ENCODE data around the gene PIP5K1B.
"Not testable (repeated sequence)": the region's sequence is repeated elsewhere in the genome, so short reads cannot be mapped to it uniquely, and the experiment has no call there.

Gene PIP5K1B

DNA sequence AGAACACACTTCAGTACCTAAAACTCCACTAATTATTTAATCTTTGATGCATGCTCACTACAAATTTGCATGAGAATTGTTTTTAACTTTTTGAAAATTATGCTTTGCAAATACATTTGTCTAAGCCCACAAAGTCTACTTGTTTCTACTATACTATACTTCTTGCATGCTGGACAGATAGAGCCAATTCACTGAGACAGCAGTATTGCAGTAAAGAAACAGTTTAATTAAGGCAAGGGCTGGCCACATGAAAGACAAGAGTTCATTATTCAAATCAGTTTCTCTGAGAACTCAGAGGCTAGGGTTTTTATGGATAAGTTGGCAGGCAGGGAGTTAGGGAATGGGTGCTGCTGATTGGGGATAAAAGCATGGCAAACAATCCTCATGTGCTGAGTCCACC, 324.5 kb downstream of the PIP5K1B start:
- no peak for DNase-seq (ENCODE audit: low read depth)

DNA sequence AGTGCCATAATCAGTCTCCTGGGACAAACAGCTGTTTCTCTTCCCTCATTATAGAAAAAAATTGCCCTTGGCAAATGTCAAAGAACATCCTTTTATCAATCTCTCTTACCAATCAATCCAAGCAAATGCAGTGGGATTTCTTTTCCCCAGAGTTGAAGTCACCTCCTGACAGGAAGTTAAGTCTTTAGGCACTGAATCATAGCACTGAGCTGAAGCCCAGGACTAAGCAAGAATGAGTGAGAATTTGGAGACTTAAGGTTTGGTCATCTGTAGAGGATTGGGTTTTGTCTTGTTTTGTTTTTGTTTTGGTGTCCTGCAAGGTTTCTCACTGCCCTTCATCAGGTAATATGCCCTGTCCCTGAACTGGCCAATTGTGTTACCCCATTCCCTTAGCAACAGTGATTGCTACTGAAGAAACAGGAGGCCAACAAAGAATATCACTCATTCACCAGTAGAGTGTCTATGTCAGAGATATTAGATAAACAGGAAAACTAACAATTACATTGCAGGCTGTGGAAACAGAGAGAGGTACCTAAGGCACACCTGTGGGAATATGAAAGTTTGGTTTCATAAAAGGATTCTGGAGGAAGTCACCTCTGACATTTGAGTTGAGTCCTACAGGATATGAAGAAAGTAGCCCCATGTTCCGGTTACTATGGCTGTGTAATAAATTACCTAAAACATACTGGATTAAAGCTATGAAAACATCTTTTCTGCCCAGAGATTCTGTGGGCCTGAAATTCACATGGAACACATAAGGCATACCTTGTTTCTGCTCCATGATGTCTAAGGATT, 326.0 kb downstream of the PIP5K1B start:
- no peak for DNase-seq (ENCODE audit: low read depth)

DNA sequence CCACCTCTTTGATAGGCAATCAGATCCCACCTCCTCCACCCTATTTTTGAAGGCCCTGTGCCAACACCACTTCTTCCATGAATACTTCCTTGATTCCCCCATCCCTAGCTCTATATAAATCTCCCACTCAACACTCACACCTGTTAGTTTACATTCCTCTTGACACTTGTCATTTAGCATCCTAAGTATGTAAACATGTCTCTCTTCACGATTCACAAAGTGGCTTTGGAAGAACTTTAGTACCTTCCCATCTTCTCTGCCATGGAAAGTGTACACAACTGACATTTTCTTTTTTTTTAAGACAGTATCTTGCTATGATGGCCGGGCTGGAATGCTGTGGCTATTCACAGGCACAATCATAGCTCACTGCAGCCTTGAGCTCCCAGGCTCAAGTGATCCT, 329.0 kb downstream of the PIP5K1B start:
- DNase-seq (ENCODE audit: low read depth): no peak

DNA sequence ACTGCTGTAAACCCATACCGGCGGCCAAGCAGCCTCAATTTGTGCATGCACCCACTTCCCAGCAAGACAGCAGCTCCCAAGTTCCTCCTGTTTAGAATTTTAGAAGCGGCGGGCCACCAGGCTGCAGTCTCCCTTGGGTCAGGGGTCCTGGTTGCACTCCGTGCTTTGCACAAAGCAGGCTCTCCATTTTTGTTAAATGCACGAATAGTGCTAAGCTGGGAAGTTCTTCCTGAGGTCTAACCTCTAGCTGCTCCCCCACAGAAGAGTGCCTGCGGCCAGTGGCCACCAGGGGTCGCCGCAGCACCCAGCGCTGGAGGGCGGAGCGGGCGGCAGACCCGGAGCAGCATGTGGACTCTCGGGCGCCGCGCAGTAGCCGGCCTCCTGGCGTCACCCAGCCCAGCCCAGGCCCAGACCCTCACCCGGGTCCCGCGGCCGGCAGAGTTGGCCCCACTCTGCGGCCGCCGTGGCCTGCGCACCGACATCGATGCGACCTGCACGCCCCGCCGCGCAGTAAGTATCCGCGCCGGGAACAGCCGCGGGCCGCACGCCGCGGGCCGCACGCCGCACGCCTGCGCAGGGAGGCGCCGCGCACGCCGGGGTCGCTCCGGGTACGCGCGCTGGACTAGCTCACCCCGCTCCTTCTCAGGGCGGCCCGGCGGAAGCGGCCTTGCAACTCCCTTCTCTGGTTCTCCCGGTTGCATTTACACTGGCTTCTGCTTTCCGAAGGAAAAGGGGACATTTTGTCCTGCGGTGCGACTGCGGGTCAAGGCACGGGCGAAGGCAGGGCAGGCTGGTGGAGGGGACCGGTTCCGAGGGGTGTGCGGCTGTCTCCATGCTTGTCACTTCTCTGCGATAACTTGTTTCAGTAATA, 330.6 kb downstream of the PIP5K1B start, which contains the start of gene FXN:
FXN (plus strand) TSS at position 315 of the 871 bp plus-strand sequence; CDS start at position 346, 31 bp downstream.
- DNase-seq (ENCODE audit: low read depth): peak; percentile 69

DNA sequence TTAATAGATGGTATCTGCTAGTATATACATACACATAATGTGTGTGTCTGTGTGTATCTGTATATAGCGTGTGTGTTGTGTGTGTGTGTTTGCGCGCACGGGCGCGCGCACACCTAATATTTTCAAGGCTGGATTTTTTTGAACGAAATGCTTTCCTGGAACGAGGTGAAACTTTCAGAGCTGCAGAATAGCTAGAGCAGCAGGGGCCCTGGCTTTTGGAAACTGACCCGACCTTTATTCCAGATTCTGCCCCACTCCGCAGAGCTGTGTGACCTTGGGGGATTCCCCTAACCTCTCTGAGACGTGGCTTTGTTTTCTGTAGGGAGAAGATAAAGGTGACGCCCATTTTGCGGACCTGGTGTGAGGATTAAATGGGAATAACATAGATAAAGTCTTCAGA, 331.3 kb downstream of the PIP5K1B start:
- no peak for DNase-seq (ENCODE audit: low read depth)

DNA sequence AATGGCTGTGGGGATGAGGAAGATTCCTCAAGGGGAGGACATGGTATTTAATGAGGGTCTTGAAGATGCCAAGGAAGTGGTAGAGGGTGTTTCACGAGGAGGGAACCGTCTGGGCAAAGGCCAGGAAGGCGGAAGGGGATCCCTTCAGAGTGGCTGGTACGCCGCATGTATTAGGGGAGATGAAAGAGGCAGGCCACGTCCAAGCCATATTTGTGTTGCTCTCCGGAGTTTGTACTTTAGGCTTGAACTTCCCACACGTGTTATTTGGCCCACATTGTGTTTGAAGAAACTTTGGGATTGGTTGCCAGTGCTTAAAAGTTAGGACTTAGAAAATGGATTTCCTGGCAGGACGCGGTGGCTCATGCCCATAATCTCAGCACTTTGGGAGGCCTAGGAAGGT, 331.8 kb downstream of the PIP5K1B start:
- no peak for DNase-seq (ENCODE audit: low read depth)

DNA sequence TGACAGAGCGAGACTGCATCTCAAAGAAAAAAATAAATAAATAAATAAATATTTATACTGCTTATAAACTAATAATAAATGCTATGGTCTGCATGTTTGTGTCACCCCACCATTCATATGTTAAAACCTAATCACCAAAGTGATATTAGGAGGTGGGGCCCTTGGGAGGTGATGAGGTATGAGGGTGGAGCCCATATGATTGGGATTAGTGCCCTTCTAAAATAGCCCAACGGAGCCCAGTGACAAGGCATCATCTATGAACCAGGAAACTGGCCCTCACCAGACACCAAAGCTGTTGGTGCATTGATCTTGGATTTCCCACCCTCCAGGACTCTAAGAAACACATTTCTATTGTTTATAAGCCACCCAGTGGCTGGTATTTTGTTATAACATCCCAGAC, 335.6 kb downstream of the PIP5K1B start:
- no peak for DNase-seq (ENCODE audit: low read depth)

DNA sequence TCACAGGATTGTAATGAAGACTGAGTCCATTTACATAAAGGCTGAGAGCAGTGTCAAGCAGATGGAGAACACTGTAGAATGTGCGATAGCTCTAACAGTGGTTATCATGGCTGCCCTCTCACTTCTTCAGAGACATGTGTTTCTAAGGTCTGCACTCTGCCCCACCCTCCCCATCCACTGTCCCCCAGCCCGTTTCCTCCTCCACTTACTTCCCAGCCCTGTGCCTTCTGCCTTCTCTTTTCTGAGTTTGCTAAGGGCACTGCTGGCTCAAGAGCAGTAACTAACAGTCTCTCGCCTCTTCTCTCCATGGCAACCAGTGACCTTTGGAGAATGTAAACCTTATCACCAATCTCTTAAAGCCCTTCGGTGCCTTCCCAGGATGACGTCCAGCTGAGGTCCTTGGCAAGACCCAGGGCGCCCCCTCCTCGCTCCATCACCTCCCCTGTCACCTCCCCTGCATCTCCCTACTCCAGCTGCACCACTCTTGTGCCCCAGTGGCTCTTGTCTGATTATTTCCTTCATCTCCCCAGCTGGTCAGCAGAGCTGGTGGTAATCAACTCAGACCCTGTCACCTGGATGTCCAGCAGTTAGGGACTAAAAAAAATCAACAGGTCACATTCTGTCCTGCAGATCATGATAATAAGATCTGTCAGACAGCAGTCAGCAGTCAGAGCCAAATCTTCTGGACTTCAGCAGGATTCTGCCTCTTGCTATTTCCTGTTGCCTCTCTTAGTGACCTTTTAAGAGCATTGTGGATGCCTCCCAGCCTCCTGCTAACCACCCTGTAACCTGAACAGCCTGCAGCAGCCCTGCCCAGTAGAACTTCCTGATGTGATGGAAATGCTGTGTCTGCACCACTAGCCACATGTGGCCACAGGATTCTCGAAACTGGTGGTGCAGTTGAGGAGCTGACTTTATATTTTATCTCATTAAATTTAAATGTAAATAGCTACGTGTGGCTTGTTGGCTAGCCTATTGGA, 339.5 kb downstream of the PIP5K1B start:
- no peak for DNase-seq (ENCODE audit: low read depth)

DNA sequence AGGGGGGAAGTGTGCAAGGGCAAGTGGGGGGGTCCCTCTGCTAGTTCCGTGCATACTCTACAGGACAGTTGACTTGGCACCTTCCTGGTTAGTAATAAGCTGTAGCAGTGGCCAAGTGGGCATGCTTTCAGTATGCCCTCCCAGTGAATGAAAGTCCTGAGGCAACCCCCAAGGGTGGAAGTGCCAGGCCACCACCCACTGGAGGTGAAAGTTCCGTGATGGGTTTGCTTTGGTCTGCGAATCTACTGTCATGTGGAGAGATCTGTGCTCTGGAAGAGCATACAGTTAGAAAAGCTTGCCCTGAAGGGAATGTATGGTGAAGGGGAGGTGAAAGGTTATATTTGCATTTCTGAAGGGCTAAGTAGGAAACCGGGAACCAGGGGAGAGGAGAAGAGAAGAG, 340.8 kb downstream of the PIP5K1B start:
- DNase-seq (ENCODE audit: low read depth): no peak

DNA sequence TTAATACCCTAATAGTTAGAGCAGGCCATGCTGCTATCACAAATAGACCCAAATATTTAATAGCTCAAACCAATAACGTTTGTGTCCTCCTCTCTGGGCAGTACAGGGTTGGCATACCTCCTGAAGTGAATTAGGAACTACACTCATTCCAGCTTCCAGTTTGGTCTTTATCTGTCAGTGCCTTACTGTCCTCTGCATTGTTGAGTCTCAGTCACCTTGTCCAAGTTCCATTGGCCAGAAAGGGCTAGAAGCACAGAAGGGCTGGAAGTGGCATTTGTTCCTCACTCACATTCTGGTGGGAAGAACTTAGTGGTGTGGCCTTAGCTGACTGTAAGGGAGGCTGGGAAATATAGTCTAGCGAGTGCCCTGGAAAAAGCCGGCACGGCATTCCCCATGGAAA, 341.7 kb downstream of the PIP5K1B start:
- DNase-seq (ENCODE audit: low read depth): no peak

DNA sequence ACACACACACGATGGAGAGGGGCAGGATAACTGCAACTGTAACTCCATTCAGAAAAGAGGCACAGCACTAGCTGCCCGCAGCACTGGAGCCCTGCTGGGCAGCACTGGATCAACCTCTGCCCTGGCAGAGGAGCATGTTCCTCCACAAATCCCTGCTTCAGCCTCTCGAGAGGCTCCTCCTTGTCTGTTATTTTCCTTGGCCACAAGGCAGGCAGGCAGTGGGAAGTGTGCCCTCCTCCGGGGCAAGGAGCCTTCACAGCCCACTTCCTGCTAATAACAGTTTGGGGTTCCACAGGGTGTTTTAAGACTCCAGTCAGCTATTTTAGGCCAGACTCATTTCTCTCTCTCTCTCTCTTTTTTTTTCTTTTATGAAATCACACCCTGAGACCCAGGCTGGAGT, 342.3 kb downstream of the PIP5K1B start:
- DNase-seq (ENCODE audit: low read depth): no peak

DNA sequence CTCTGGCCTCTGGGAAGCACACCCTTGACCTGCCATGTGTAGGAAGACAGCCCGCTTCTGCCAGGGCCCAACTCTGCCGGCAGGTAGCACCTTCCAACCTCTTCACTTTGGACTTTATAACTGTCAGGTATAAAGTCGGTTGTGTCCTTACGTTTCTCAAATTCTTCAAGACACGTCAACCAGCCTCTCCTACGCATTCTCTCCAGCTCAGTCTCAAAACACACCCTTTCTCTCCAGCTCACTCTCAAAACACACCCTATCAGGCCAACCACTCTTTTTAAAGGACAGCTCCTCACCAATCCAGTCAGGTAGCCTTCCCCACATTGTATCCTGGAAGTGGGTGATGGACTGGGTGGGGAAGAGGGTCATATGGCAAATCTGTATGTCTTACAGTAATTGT, 344.1 kb downstream of the PIP5K1B start:
- DNase-seq (ENCODE audit: low read depth): no peak

DNA sequence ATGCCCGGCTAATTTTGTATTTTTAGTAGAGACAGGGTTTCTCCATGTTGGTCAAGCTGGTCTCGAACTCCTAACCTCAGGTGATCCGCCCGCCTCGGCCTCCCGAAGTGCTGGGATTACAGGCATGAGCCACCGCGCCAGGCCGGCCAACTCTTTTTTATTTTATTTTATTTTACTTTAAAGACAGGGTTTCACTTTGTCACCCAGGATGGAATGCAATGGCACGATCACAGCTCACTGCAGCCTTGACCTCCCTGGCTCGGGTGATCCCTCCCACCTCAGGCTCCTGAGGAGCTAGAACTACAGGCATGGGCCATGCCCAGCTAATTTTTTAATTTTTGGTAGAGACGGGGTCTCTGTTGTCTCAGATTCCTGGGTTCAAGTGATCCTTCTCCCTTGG, 345.9 kb downstream of the PIP5K1B start:
- DNase-seq (ENCODE audit: low read depth): not testable (repeated sequence)

DNA sequence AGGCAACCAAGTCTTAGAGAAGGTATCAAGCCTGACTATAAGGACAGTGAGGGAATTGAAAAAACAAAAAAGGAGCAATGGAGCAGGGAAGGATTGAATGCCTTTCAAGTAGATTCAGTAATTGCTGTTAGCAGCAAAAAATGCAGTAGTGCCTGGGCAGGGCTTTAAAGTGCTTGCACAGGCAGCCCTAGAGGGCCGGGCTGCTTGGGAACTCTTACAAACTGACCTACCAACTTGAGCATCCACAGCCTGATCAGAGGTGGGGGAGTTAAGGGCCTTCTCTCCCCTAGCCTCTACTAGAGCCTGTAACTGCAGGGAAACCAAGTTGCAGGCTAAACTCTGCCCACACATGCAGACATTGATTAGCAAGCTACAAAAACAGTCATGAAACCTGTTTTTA, 349.9 kb downstream of the PIP5K1B start:
- no peak for DNase-seq (ENCODE audit: low read depth)

DNA sequence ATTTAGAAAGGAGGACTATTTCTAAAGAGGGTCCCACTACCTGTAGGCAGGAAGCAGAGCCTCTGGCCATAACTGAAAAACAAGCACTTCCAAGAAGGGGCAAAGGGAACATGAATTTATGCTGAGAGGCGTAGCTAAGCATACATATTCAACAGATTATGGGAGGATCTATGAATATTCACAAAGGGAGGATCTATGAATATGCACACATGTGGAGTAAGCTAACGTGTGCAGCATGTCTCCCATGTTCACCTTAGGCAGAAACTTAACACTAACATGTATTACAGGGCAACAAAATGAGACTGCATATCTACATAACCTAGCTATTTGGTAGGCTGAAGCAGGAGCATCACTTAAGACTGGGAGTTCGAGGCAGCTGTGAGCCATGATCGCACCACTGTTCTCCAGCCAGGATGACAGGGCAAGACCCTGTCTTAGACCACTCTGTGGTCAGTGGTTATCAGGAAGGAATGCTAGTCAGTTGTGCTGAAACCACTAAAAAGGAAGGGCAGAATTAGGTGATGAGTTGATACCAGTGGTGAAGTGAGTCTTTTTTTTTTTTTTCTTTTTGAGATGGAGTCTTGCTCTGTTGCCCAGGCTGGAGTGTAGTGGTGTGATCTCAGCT, 351.3 kb downstream of the PIP5K1B start:
- no peak for DNase-seq (ENCODE audit: low read depth)

DNA sequence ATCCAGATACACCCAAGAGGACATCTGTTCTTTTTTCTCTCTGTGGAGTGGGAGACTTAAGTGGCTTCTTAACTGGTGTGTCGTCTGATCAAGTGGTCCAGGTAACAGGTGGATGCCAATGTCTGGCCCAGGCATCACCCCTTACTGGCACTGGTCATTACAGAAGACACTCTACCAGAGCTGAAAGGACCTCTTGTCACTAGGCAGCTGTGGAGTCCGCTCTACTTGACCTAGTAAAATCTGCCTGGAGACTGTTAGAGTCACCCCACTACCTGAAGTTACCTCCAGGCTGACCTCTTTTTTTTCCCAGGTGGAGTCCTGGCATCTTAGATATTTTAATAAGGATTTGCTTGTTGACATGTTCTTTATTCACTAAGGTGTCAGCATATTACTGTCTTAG, 353.1 kb downstream of the PIP5K1B start:
- no peak for DNase-seq (ENCODE audit: low read depth)
